Panc1 (cell line): ENCODE results near the gene TMEM45B.

Source experiments
- CTCF ChIP-seq: fragments of 450-650 bp; IDR thresholded peaks from 2 replicates; pipeline ENCODE4 v1.5.1; 2017; ENCODE audit warnings: mild to moderate bottlenecking
- POLR2AphosphoS5 ChIP-seq: IDR thresholded peaks from 2 replicates; pipeline ENCODE4 v1.6.1; 2012; ENCODE audit warnings: mild to moderate bottlenecking, low read depth, low read length, moderate library complexity
- REST ChIP-seq, 2 experiments: IDR thresholded peaks; 2 replicates each; pipeline ENCODE4 v1.6.1; 2011 to 2012; ENCODE audit warnings: low read depth in 2 of 2, control low read depth in 1 of 2, low read length in 1 of 2, mild to moderate bottlenecking in 1 of 2, moderate library complexity in 1 of 2; ENCODE audit not compliant: insufficient read depth in 1 of 2
- TCF7L2 ChIP-seq: IDR thresholded peaks from 2 replicates; pipeline ENCODE4 v1.6.1; 2011; ENCODE audit warnings: mild to moderate bottlenecking, low read depth, low read length, inconsistent platforms

GRCh38 chr11:129791515-129791914 is 24.1 kb upstream of the TMEM45B start:
- TF ChIP-seq POLR2AphosphoS5 (no peak), CTCF (no peak), REST (IDR thresholded peaks at IDR 0.05; ENCODE audit: insufficient read depth in 1 of 2, low read depth in 2 of 2, low read length in 1 of 2) (no peak), TCF7L2 (no peak)
